Measurements from ENCODE around the gene OSCAR. TPM values are rescaled to one million over a fixed set of nuclear protein-coding genes. Genes with fewer than 3 reads are reported as not detected.

The OSCAR gene
- total and polyA plus RNA-seq, 10 of the 15 experiments (the other 5 are each of a cell fraction or from before 2014, with no cell fraction given), result 0.08 to 0.27 (median 0.10) TPM; not detected in 7

GRCh38 chr19:54102421-54103169 is 2.0 kb upstream of the OSCAR start, which contains the start of gene NDUFA3 (continued):
- no peak for TF ChIP-seq ZBTB4 (CRISPR knock-in tag; IDR thresholded peaks at IDR 0.05)
- TF ChIP-seq CUX1 (IDR thresholded peaks at IDR 0.05; ENCODE audit: insufficient replicate concordance, low read depth, low read length), result no peak
- TF ChIP-seq ASH2L (IDR thresholded peaks at IDR 0.05; ENCODE audit: borderline replicate concordance, low read depth), result no peak
- TF ChIP-seq CBFB (IDR thresholded peaks at IDR 0.05; ENCODE audit: low read depth), result peak; percentile 72
- no peak for TF ChIP-seq RBBP5 (conservative IDR thresholded peaks at IDR 0.05)
- TF ChIP-seq ZBTB40 (IDR thresholded peaks at IDR 0.05; ENCODE audit: borderline replicate concordance), result peak; percentile 79
- TF ChIP-seq SPI1 (IDR thresholded peaks at IDR 0.05; ENCODE audit: borderline replicate concordance, insufficient read depth, low read depth, low read length), result no peak
- TF ChIP-seq GATAD2B (conservative IDR thresholded peaks at IDR 0.05; ENCODE audit: low read depth), result peak; percentile 37; the same call in 1 of the 2 replicates
- no peak for TF ChIP-seq HDAC6 (IDR thresholded peaks at IDR 0.05; ENCODE audit: unreplicated experiment)
- peak; percentile 33; the same call in 1 of the 2 replicates for TF ChIP-seq RB1 (IDR thresholded peaks at IDR 0.05; ENCODE audit: borderline replicate concordance)
- TF ChIP-seq NR2C1 (IDR thresholded peaks at IDR 0.05), result peak; percentile 83
- TF ChIP-seq CTCF (IDR thresholded peaks at IDR 0.05 in 2 of 3, conservative IDR thresholded peaks at IDR 0.05 in 1 of 3; ENCODE audit: control insufficient read depth in 2 of 3, extremely low read depth in 1 of 3, insufficient read depth in 1 of 3, low read depth in 3 of 3, low read length in 3 of 3), result no peak
